CD14-positive monocyte (primary cell): ENCODE data around the gene CMTR1. TPM values are rescaled to one million over a fixed set of nuclear protein-coding genes. Genes with fewer than 3 reads are reported as not detected.
"Not testable (repeated sequence)": the region's sequence is repeated elsewhere in the genome, so short reads cannot be mapped to it uniquely, and the experiment has no call there.

Experiments used
- DNase-seq, 3 donors: peaks; one replicate each; pipeline ENCODE4 v3.0.0-alpha.2; 2011 to 2022
- H2AFZ ChIP-seq: 2 replicates; pipeline ENCODE4 v1.6.0; 2012; ENCODE audit warnings: mild to moderate bottlenecking, low read depth, low read length, inconsistent platforms; ENCODE audit not compliant: insufficient read depth, poor library complexity, severe bottlenecking
- H3K27ac ChIP-seq, 2 donors: 1 replicate in 1 of 2; 2 replicates in 1 of 2; pipeline ENCODE4 v1.5.1; 2012 to 2013; ENCODE audit warnings: low read length in 2 of 2, control low read depth in 1 of 2, inconsistent platforms in 1 of 2, low read depth in 1 of 2, mild to moderate bottlenecking in 1 of 2
- H3K27me3 ChIP-seq, 2 donors: one replicate each; pipeline versions ENCODE4 v1.6.0 to v1.6.1; 2011 to 2013; ENCODE audit warnings: low read length in 2 of 2; ENCODE audit not compliant: control insufficient read depth in 2 of 2, insufficient read depth in 2 of 2
- H3K36me3 ChIP-seq, 2 donors: replicated peaks in 1 of 2; 1 replicate in 1 of 2; 2 replicates in 1 of 2; pipeline versions ENCODE4 v1.5.1 to v1.6.1; 2012 to 2013; ENCODE audit warnings: low read length in 2 of 2, control low read depth in 1 of 2, inconsistent platforms in 1 of 2, mild to moderate bottlenecking in 1 of 2; ENCODE audit not compliant: insufficient read depth in 2 of 2, control insufficient read depth in 1 of 2
- H3K4me1 ChIP-seq, 2 donors: 1 replicate in 1 of 2; 2 replicates in 1 of 2; pipeline versions ENCODE4 v1.5.1 to v1.6.1; 2012 to 2013; ENCODE audit warnings: low read length in 2 of 2, control low read depth in 1 of 2, inconsistent platforms in 1 of 2, mild to moderate bottlenecking in 1 of 2, moderate library complexity in 1 of 2; ENCODE audit not compliant: insufficient read depth in 2 of 2, control insufficient read depth in 1 of 2
- H3K4me2 ChIP-seq: replicated peaks from 2 replicates; pipeline ENCODE3; 2012; ENCODE audit warnings: low read length, moderate library complexity, mild to moderate bottlenecking; ENCODE audit not compliant: poor library complexity, severe bottlenecking; ENCODE audit errors: extremely low read depth
- H3K4me3 ChIP-seq, 3 experiments: fragments of 200-600 bp in 1 of 3; sonication (generic) in 1 of 3; replicated peaks in 1 of 3; 1 replicate in 2 of 3; 2 replicates in 1 of 3; pipeline ENCODE4 v1.5.1; 2011 to 2013; ENCODE audit warnings: low read length in 3 of 3, mild to moderate bottlenecking in 3 of 3, control low read depth in 2 of 3, low read depth in 2 of 3, inconsistent platforms in 1 of 3, moderate library complexity in 1 of 3
- H3K79me2 ChIP-seq: 2 replicates; pipeline ENCODE4 v1.6.0; 2012; ENCODE audit warnings: mild to moderate bottlenecking, control low read depth, inconsistent platforms, low read length, moderate library complexity; ENCODE audit not compliant: insufficient read depth
- H3K9ac ChIP-seq: 2 replicates; pipeline ENCODE4 v1.6.0; 2017; ENCODE audit warnings: low read length, mild to moderate bottlenecking; ENCODE audit not compliant: insufficient read depth, poor library complexity, severe bottlenecking
- H3K9me3 ChIP-seq, 2 donors: replicated peaks in 1 of 2; 1 replicate in 1 of 2; 2 replicates in 1 of 2; pipeline versions ENCODE4 v1.5.1 to v1.6.1; 2012 to 2013; ENCODE audit warnings: low read length in 2 of 2, control low read depth in 1 of 2; ENCODE audit not compliant: control insufficient read depth in 1 of 2, insufficient read depth in 1 of 2
- H4K20me1 ChIP-seq: 2 replicates; pipeline ENCODE4 v1.6.0; 2012; ENCODE audit warnings: mild to moderate bottlenecking, low read length, control low read depth, moderate library complexity; ENCODE audit not compliant: insufficient read depth
- H3K27ac Mint-ChIP-seq, 7 donors: one replicate each; pipeline ENCODE4 v1.8.0; 2020; ENCODE audit warnings: mild to moderate bottlenecking in 7 of 7, mixed read lengths in 7 of 7, moderate library complexity in 6 of 7, inconsistent platforms in 2 of 7
- H3K27me3 Mint-ChIP-seq, 3 donors: one replicate each; pipeline ENCODE4 v1.8.0; 2021 to 2022; ENCODE audit warnings: low read depth in 3 of 3, mild to moderate bottlenecking in 3 of 3, mixed read lengths in 3 of 3, moderate library complexity in 3 of 3, inconsistent platforms in 1 of 3
- H3K36me3 Mint-ChIP-seq, 2 donors: one replicate each; pipeline ENCODE4 v1.8.0; 2020; ENCODE audit warnings: mixed read lengths in 2 of 2, inconsistent platforms in 1 of 2, mild to moderate bottlenecking in 1 of 2
- H3K4me1 Mint-ChIP-seq: one replicate; pipeline ENCODE4 v1.8.0; 2020; ENCODE audit warnings: mild to moderate bottlenecking, mixed read lengths
- H3K4me3 Mint-ChIP-seq, 2 donors: one replicate each; pipeline ENCODE4 v1.8.0; 2020; ENCODE audit warnings: mild to moderate bottlenecking in 2 of 2, mixed read lengths in 2 of 2, moderate library complexity in 1 of 2
- H3K9me3 Mint-ChIP-seq, 7 donors: one replicate each; pipeline ENCODE4 v1.8.0; 2020 to 2022; ENCODE audit warnings: mixed read lengths in 7 of 7, mild to moderate bottlenecking in 6 of 7, moderate library complexity in 6 of 7, inconsistent platforms in 2 of 7
- CTCF ChIP-seq: fragments of 200-600 bp; IDR thresholded peaks from one replicate; pipeline ENCODE4 v1.8.0; 2022; ENCODE audit warnings: antibody characterized with exemption, mild to moderate bottlenecking
- WGBS: methylation state at CpG from one replicate; pipeline ENCODE4 v1.1.5; 2013; ENCODE audit warnings: missing lambda C conversion rate; ENCODE audit not compliant: insufficient coverage; 5-methylcytosine and 5-hydroxymethylcytosine counted together
- intact Hi-C, 2 donors: fragments of 100-400 bp; cut with micrococcal nuclease; formaldehyde crosslinking; loops; one replicate each; pipeline versions ENCODE4 v1.15.0 to v1.15.1; 2023
- polyA plus RNA-seq, 3 donors: library from polyadenylated mRNA; depleted of rRNA in 1 of 3; unstranded in 2 of 3; stranded (reverse) in 1 of 3; fragments of 300-500 nt in 2 of 3; fragments of >200 nt in 1 of 3; fragmentation: Illumina TruSeq in 2 of 3; gene quantifications; 1 replicate in 2 of 3; 2 replicates in 1 of 3; pipeline ENCODE4 v1.2.3, GENCODE V29; 2012 to 2021

Gene CMTR1
- polyA plus RNA-seq, 3 donors, result 12.0 to 32.3 (median 15.3) TPM

- Histone ChIP-seq H3K9ac (no peak overlapping the region), H3K4me1 (peaks cover 8% of the 10 kb centered on the region in 2 donors), H3K27me3 (no peaks in the 10 kb centered on the region), H3K4me2 (no peak overlapping the region), H3K36me3 (peaks cover 0 to 4% of the 10 kb centered on the region in 2 donors), H3K79me2 (no peaks in the 10 kb centered on the region), H2AFZ (no peak overlapping the region), H4K20me1 (no peaks in the 10 kb centered on the region), H3K27ac (no peak overlapping the region), H3K4me3 (no peak overlapping the region), H3K9me3 (no peaks in the 10 kb centered on the region)
- Mint-ChIP-seq H3K36me3 (peaks cover 0 to 5% of the 10 kb centered on the region in 2 donors), H3K4me1 (peaks cover 9% of the 10 kb centered on the region), H3K27ac (peak overlapping the region in 1 of 7 donors; percentile 33), H3K27me3 (peaks cover 6 to 21% (median 10%) of the 10 kb centered on the region in 3 donors), H3K9me3 (peaks cover 0 to 10% (median 4%) of the 10 kb centered on the region in 7 donors), H3K4me3 (no peak overlapping the region)
- TF ChIP-seq CTCF, result no peak
- intact Hi-C loops, result no loop called here
- no peak for DNase-seq
These were observed 33.9 kb upstream of the CMTR1 start for GRCh38 chr6:37399131-37399530.

- DNase-seq, result no peak
- intact Hi-C loops, result no loop called here
- H3K27ac Mint-ChIP-seq, result peak overlapping the region in 2 of 7 donors; percentile 4 to 42
- 75% methylated on average over 4 of the region's 4 CpGs for WGBS
- peaks cover 10 to 23% (median 10%) of the 10 kb centered on the region in 3 donors for H3K27me3 Mint-ChIP-seq
- H3K4me3 ChIP-seq, result no peak overlapping the region
- peaks cover 0 to 5% of the 10 kb centered on the region in 2 donors for H3K36me3 Mint-ChIP-seq
- H3K27me3 ChIP-seq, result no peaks in the 10 kb centered on the region
- no peaks in the 10 kb centered on the region for H3K9me3 ChIP-seq
- peaks cover 8% of the 10 kb centered on the region in 2 donors for H3K4me1 ChIP-seq
- peaks cover 9% of the 10 kb centered on the region for H3K4me1 Mint-ChIP-seq
- no peaks in the 10 kb centered on the region for H4K20me1 ChIP-seq
- no peak overlapping the region for H2AFZ ChIP-seq
- no peak overlapping the region for H3K27ac ChIP-seq
- H3K9me3 Mint-ChIP-seq, result peaks cover 0 to 10% (median 4%) of the 10 kb centered on the region in 7 donors
- H3K79me2 ChIP-seq, result no peaks in the 10 kb centered on the region
- H3K9ac ChIP-seq, result no peak overlapping the region
- no peak for TF ChIP-seq CTCF
- no peak overlapping the region for H3K4me3 Mint-ChIP-seq
- no peaks in the 10 kb centered on the region for H3K36me3 ChIP-seq
- H3K4me2 ChIP-seq, result no peak overlapping the region
These were observed 33.1 kb upstream of the CMTR1 start for GRCh38 chr6:37399795-37400490.

GRCh38 chr6:37401658-37402057 lies 31.4 kb upstream of the CMTR1 start:
- H3K4me2 ChIP-seq, H4K20me1 ChIP-seq, H3K27me3 ChIP-seq, H3K4me1 Mint-ChIP-seq, H3K36me3 ChIP-seq, H3K9me3 Mint-ChIP-seq, DNase-seq, H3K9me3 ChIP-seq, H3K27ac ChIP-seq, intact Hi-C loops, H3K4me3 Mint-ChIP-seq, H3K27ac Mint-ChIP-seq, H3K79me2 ChIP-seq, H3K36me3 Mint-ChIP-seq, H2AFZ ChIP-seq, H3K9ac ChIP-seq, H3K4me3 ChIP-seq, H3K4me1 ChIP-seq: not testable (repeated sequence)
- H3K27me3 Mint-ChIP-seq, result peaks cover 12 to 23% (median 13%) of the 10 kb centered on the region in 3 donors
